HCT116 (cell line): ENCODE measurements around the gene PAK6. TPM values are rescaled to one million over a fixed set of nuclear protein-coding genes. Genes with fewer than 3 reads are reported as not detected.

ENCODE experiments used
- ATAC-seq: fragments of 200-7000 bp; cut with Tn5 transposase; 2 replicates; pipeline ENCODE4 v1.9.1; 2020; ENCODE audit warnings: mild to moderate bottlenecking, moderate library complexity
- BruUV-seq: library from RNA; stranded (reverse); fragments of 400-500 nt; replicated peaks from 2 replicates; lab custom pipeline; 2021; lab: Mats Ljungman, UMichigan
- CTCF ChIA-PET: fragments of 300-600 bp; sonication (Branson Sonifier 250); formaldehyde crosslinking; loops from one replicate; lab custom pipeline; 2021; ENCODE audit warnings: antibody characterized with exemption; lab: Charles Lee
- POLR2A ChIA-PET: fragments of 300-600, 350-600 bp; sonication (Branson Sonifier 250); formaldehyde crosslinking; loops from one replicate; lab custom pipeline; 2021; ENCODE audit warnings: antibody characterized with exemption; lab: Charles Lee
- RAD21 ChIA-PET, 2 experiments: fragments of 300-600 bp; sonication (Branson Sonifier 250); formaldehyde crosslinking; loops; one replicate each; lab custom pipeline; 2023; ENCODE audit warnings: low total read pairs in 2 of 2; ENCODE audit not compliant: uncharacterized antibody in 2 of 2, unreplicated experiment in 2 of 2, low non-redundant PET in 1 of 2; lab: Charles Lee
- DNase-seq: peaks from one replicate; pipeline ENCODE4 v3.0.0-alpha.2; 2010; ENCODE audit warnings: low read depth, low spot score
- H2AFZ ChIP-seq: fragments of 200-600 bp; shearing (Covaris generic), sonication (generic); 2 replicates; pipeline ENCODE4 v1.6.1; 2017; ENCODE audit warnings: low read depth, mixed run types, mixed read lengths, antibody characterized with exemption, low read length; ENCODE audit not compliant: poor library complexity, severe bottlenecking
- H3K27ac ChIP-seq: 2 replicates; pipeline ENCODE4 v1.5.1; 2012; ENCODE audit warnings: low read depth, low read length
- H3K27me3 ChIP-seq: fragments of 200-600 bp; sonication (generic); 2 replicates; pipeline ENCODE4 v1.6.1; 2016; ENCODE audit warnings: mixed run types, low read length, mixed read lengths; ENCODE audit not compliant: insufficient read depth
- H3K36me3 ChIP-seq, 2 experiments: fragments of 200-500 bp in 1 of 2; fragments of 200-600 bp in 1 of 2; sonication (Bioruptor generic) in 1 of 2; sonication (generic) in 1 of 2; 2 replicates each; pipeline versions ENCODE4 v1.5.1 to v1.6.1; 2014 to 2016; ENCODE audit warnings: low read length in 2 of 2, inconsistent platforms in 1 of 2, mixed read lengths in 1 of 2, mixed run types in 1 of 2; ENCODE audit not compliant: insufficient read depth in 2 of 2, control insufficient read depth in 1 of 2
- H3K4me1 ChIP-seq, 2 experiments: fragments of 200-600 bp in 1 of 2; sonication (generic) in 1 of 2; 2 replicates each; pipeline versions ENCODE4 v1.5.1 to v1.6.1; 2012 to 2017; ENCODE audit warnings: low read length in 2 of 2, inconsistent platforms in 1 of 2, mild to moderate bottlenecking in 1 of 2, mixed read lengths in 1 of 2, mixed run types in 1 of 2, moderate library complexity in 1 of 2; ENCODE audit not compliant: insufficient read depth in 2 of 2, control insufficient read depth in 1 of 2
- H3K4me2 ChIP-seq: fragments of 200-600 bp; sonication (generic); 2 replicates; pipeline ENCODE4 v1.6.1; 2017; ENCODE audit warnings: mixed run types, low read length, mixed read lengths
- H3K4me3 ChIP-seq, 2 experiments: fragments of 200-600 bp in 1 of 2; sonication (generic) in 1 of 2; replicated peaks in 1 of 2; 2 replicates each; pipeline ENCODE4 v1.5.1; 2011 to 2016; ENCODE audit warnings: low read length in 2 of 2, control low read depth in 1 of 2, low read depth in 1 of 2, mild to moderate bottlenecking in 1 of 2, mixed read lengths in 1 of 2, mixed run types in 1 of 2
- H3K79me2 ChIP-seq: fragments of 200-600 bp; sonication (generic); 2 replicates; pipeline ENCODE4 v1.6.1; 2017; ENCODE audit warnings: mild to moderate bottlenecking, mixed run types, low read length, moderate library complexity, mixed read lengths; ENCODE audit not compliant: insufficient read depth
- H3K9ac ChIP-seq: fragments of 200-600 bp; sonication (generic); 2 replicates; pipeline ENCODE4 v1.6.1; 2016; ENCODE audit warnings: low read length, mixed read lengths
- H3K9me2 ChIP-seq: fragments of 200-600 bp; sonication (generic), shearing (Covaris generic); 2 replicates; pipeline ENCODE4 v1.6.1; 2017; ENCODE audit warnings: mixed run types, mild to moderate bottlenecking, moderate library complexity; ENCODE audit not compliant: insufficient read depth
- H3K9me3 ChIP-seq, 2 experiments: fragments of 200-500 bp in 1 of 2; fragments of 200-600 bp in 1 of 2; sonication (Bioruptor generic) in 1 of 2; sonication (generic) in 1 of 2; 2 replicates each; pipeline ENCODE4 v1.6.1; 2014 to 2017; ENCODE audit warnings: low read length in 2 of 2, mixed read lengths in 2 of 2, inconsistent platforms in 1 of 2, low read depth in 1 of 2, mild to moderate bottlenecking in 1 of 2, mixed run types in 1 of 2, moderate library complexity in 1 of 2; ENCODE audit not compliant: control insufficient read depth in 1 of 2, insufficient read depth in 1 of 2
- H4K20me1 ChIP-seq: fragments of 200-600 bp; sonication (generic), shearing (Covaris generic); 2 replicates; pipeline ENCODE4 v1.6.1; 2017; ENCODE audit warnings: mixed run types, mild to moderate bottlenecking, moderate library complexity; ENCODE audit not compliant: insufficient read depth
- CBX3 ChIP-seq: IDR thresholded peaks from 2 replicates; pipeline ENCODE4 v1.6.1; 2012; ENCODE audit warnings: low read depth
- CEBPB ChIP-seq: IDR thresholded peaks from 2 replicates; pipeline ENCODE4 v1.6.1; 2012; ENCODE audit warnings: low read depth
- EGR1 ChIP-seq: IDR thresholded peaks from 2 replicates; pipeline ENCODE4 v1.6.1; 2012; ENCODE audit warnings: low read depth
- EZH2 ChIP-seq: fragments of 200-600 bp; sonication (generic); IDR thresholded peaks from 2 replicates; pipeline ENCODE4 v1.6.1; 2017; ENCODE audit warnings: antibody characterized with exemption, mixed run types
- EZH2phosphoT487 ChIP-seq: fragments of 200-600 bp; IDR thresholded peaks from 2 replicates; pipeline ENCODE4 v1.6.1; 2018; ENCODE audit warnings: antibody characterized with exemption, borderline replicate concordance
- FOSL1 ChIP-seq: IDR thresholded peaks from 2 replicates; pipeline ENCODE4 v1.6.1; 2012; ENCODE audit warnings: low read depth
- POLR2AphosphoS5 ChIP-seq: IDR thresholded peaks from 2 replicates; pipeline ENCODE4 v1.6.1; 2011; ENCODE audit warnings: mild to moderate bottlenecking, low read depth, low read length, moderate library complexity
- SP1 ChIP-seq: IDR thresholded peaks from 2 replicates; pipeline ENCODE4 v1.6.1; 2012; ENCODE audit warnings: low read depth
- SRF ChIP-seq: IDR thresholded peaks from 2 replicates; pipeline ENCODE4 v1.6.1; 2012; ENCODE audit warnings: low read depth
- ZFX ChIP-seq: fragments of 450-650 bp; IDR thresholded peaks from 2 replicates; pipeline ENCODE4 v1.6.1; 2017
- intact Hi-C: fragments of 100-400 bp; cut with micrococcal nuclease; formaldehyde crosslinking; loops from 2 replicates; pipeline ENCODE4 v1.10.0; 2022
- total RNA-seq: library from RNA; stranded (reverse); gene quantifications from one replicate; pipeline ENCODE4 v1.2.1, GENCODE V29; 2021; ENCODE audit not compliant: unreplicated experiment
- TF ChIP-seq, protein P1 (sequence below): IDR thresholded peaks from 2 replicates; pipeline ENCODE4 v1.6.1; 2012
- TF ChIP-seq, protein P2 (sequence below): IDR thresholded peaks from 2 replicates; pipeline ENCODE4 v1.6.1; 2012

The PAK6 gene
- total RNA-seq, 1 experiment from 2014 or later = 19.9 TPM

DNA sequence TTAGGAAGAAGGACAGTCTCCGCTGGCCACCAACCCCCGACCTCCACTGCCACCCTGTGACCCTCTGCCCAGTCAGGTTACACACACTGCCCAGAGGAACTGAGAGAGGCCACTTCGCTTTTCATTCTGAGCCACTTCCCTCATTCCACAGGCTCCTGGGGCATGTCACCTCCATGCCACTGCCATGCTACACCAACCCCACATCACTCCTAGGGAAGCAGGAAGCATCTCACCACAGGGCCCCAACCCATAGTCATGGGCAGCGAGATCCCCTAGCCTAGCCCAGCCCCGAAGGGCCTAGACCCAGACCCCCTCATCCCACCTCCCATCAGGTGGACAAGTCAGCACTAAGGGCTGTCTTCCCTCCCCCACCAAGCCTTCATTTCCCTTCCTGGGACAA lies 67.5 kb downstream of the PAK6 start:
- Histone ChIP-seq H2AFZ (no peak overlapping the region), H3K9me3 (no peaks in the 10 kb centered on the region), H3K9me2 (no peaks in the 10 kb centered on the region), H3K4me3 (no peak overlapping the region), H3K4me2 (no peak overlapping the region), H4K20me1 (no peaks in the 10 kb centered on the region), H3K79me2 (no peaks in the 10 kb centered on the region), H3K27me3 (0 out of 2 replicates have a peak, but pooled peaks cover 4% of the 10 kb centered on the region), H3K9ac (no peak overlapping the region), H3K27ac (no peak overlapping the region), H3K36me3 (no peaks in the 10 kb centered on the region), H3K4me1 (peaks cover 2 to 14% of the 10 kb centered on the region in 2 experiments; a peak in 1 of 4 replicates)
- ATAC-seq (no peak), DNase-seq (no peak)
- RAD21 ChIA-PET = no interaction called here
- CTCF ChIA-PET = interaction anchor here (1.2 to 9.7 kb wide), 2 partner anchors 17 to 27 kb away, joined by 3 to 134 read pairs; partner anchors contain the start of gene INAFM2
- intact Hi-C loops = no loop called here
- POLR2A ChIA-PET = no interaction called here
- TF ChIP-seq ZFX = no peak
- TF ChIP-seq, protein P1, sequence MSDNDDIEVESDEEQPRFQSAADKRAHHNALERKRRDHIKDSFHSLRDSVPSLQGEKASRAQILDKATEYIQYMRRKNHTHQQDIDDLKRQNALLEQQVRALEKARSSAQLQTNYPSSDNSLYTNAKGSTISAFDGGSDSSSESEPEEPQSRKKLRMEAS = no peak
- TF ChIP-seq EZH2 = no peak
- TF ChIP-seq, protein P2, sequence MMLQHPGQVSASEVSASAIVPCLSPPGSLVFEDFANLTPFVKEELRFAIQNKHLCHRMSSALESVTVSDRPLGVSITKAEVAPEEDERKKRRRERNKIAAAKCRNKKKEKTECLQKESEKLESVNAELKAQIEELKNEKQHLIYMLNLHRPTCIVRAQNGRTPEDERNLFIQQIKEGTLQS = no peak
- TF ChIP-seq EZH2phosphoT487 = no peak
- no peak for TF ChIP-seq POLR2AphosphoS5
- TF ChIP-seq SRF = no peak
- TF ChIP-seq SP1 = no peak
- BruUV-seq = no TSS peak

DNA sequence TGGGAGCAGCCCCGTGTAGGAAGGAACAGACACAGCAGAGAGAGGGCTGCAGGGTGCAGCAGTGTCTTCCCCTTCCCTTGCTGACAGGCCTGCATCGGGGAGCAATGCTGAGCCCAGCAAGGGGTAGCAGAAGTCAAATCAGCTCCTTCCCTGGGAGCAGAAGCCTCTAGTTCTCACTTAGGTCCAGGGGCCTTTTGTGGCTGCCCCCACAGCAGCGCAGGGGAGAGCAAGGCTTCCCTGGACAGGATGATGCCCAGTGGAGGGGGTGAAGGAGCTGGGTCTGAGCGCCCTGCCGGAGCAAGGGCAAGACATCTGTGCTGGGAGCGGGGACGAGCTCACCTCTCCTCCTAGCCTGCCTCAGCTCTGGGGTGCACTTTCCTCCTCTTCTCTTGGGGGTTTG lies 68.0 kb downstream of the PAK6 start:
- 0 out of 2 replicates have a peak, but pooled peaks cover 6% of the 10 kb centered on the region for H3K27me3 ChIP-seq
- no peaks in the 10 kb centered on the region for H4K20me1 ChIP-seq
- intact Hi-C loops = no loop called here
- BruUV-seq = no TSS peak
- H3K9me2 ChIP-seq = no peaks in the 10 kb centered on the region
- ChIA-PET CTCF (interaction anchor here (0.8 to 9.7 kb wide), 7 partner anchors 16 to 115 kb away, joined by 3 to 134 read pairs (median 4); partner anchors contain the start of gene INAFM2), RAD21 (interaction anchor here in 1 of 2 experiments (3.5 kb wide), 1 partner anchor 28 kb away, joined by 18 read pairs; no protein-coding TSS in a partner anchor), POLR2A (no interaction called here)
- TF ChIP-seq EGR1 (no peak), FOSL1 (no peak), POLR2AphosphoS5 (no peak), CEBPB (no peak), CBX3 (no peak)
- no peaks in the 10 kb centered on the region for H3K79me2 ChIP-seq
- no peak overlapping the region for H3K9ac ChIP-seq
- DNase-seq (no peak), ATAC-seq (no peak)
- no peak overlapping the region for H2AFZ ChIP-seq
- H3K4me2 ChIP-seq = no peak overlapping the region
- peaks cover 2 to 14% of the 10 kb centered on the region in 2 experiments; a peak in 1 of 4 replicates for H3K4me1 ChIP-seq
- no peak overlapping the region for H3K4me3 ChIP-seq
- no peaks in the 10 kb centered on the region for H3K9me3 ChIP-seq
- H3K36me3 ChIP-seq = no peaks in the 10 kb centered on the region
- no peak overlapping the region for H3K27ac ChIP-seq
